COLO668 (cell line): ENCODE data around the gene HIPK2.

Source experiments
- DNase-seq: peaks from one replicate; lab custom pipeline; 2025; ENCODE audit not compliant: unreplicated experiment; lab: John Stamatoyannopoulos, UW

The HIPK2 gene

GRCh38 chr7:139718141-139718540 is 59.7 kb downstream of the HIPK2 start:
- no peak for DNase-seq

DNA sequence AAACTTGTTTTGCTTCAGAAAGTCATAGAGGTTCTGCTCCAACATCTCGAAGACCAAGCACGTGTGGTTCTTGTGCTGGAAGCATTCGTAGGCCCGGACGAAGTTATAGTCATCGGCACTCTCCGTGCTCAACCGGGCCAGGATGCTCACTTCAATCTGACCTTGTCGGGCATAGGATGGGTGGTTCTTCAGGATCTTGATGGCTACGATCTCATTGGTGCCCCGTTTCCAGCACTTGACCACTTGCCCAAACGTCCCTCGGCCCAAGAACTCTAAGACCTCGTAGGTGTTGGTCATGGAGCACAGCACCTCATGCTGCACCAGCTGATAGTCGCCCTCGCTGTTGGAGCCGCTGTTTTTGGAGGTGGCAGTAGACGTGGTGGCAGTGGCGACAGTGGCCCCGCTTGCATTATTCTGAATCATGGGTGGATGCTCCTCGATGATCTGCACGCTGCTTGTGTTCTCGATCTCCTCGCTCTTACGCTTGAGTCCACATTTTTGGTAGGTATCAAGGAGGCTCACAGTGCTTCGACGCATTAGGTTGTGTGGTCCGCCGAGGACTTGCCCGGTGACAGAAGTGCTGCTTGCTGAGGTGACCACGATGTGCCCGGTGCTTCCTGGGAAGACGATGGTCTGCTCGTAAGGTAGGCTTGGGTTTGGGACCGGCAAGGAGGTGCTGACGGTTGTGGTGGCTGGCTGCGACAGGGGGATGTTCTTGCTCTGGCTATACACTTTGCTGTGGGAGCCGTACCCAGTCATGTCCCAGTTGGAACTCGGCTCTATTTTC is 61.4 kb downstream of the HIPK2 start:
- no peak for DNase-seq

GRCh38 chr7:139715194-139715815 is 62.5 kb downstream of the HIPK2 start:
- no peak for DNase-seq

GRCh38 chr7:139714163-139714901 is 63.5 kb downstream of the HIPK2 start:
- no peak for DNase-seq

DNA sequence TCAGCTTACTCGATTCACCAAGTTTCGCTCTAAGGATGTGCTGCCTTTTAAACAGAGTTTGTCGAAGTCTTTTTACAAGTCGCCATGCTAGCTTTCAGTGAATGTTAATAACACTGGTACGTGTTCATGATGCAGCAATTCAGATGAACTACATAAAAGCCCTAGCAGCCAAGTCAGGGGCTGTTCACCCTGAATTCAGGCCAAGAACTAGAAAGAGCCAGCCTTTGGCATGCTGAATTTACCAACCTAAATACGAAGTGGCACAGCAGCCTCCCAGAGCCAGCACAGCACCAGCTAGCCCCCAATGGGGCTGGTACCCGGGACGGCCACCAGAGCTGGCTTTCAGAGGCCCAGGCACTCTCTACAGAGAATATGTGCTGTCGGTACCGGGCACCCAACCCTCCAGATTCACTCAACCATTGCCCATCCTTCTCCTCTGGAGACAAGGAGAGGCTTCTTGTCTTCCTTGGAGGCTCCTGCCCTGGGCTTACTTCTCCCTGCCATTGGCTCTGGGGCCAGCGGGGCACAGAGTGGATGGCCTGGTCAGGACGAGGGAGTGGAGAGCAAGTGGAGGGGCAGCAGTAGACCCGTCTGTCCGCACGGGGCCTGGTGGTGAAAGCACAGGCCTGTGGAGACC is 64.2 kb downstream of the HIPK2 start:
- no peak for DNase-seq

DNA sequence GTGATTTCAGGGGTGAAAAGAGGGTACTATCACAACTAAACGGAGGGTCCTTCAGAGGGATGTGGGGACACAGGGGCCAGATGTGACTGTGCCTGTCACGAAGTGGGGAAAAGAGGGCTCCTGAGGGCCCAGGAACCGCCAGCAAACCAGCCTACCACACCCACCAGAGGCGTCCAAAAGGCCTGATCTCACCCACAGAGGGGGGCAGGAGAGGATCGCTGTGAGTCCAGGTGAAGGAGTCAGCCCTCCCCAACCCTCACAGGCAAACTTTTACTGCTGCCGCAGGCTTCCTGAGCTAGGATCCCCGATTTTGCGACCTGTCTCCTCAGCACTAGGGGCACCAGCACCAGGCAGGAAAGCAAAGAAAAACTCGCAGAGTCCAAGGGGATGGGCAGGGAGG is 64.7 kb downstream of the HIPK2 start:
- no peak for DNase-seq

DNA sequence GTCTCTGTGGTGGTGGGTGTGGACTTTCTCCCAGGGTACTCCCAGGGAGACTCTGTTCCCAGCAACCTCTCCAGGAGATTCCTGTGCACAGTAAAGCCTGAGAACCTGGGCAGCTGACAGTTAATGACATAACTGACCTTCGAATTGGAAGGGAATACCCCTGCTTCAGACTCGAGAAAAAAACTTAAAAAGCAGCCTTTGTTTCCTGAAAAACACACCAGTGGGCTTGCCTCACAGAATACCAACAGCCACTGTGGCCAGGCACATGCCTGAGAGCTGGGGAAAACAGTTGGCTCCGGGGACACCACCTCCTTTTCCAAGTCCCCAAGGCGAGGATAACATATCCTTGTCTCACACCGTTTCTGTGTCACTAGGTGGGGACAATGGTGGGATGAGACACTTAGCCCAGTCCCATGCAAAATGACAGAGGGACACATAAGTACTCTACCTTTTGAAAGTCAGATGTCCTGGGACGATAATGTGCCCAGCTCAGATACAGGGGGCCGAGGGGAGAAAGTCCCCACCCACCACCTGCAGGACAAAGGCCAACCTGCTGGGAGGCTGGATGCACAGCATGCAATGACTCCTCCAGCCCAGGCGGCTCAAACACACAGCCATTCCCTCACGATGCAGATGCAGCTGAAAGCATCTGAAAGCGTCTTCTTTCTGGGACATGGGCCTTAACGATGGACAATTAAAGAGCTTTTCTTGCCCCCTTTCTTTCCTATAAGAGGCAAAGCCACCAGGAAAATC is 65.6 kb downstream of the HIPK2 start:
- no peak for DNase-seq

- no peak for DNase-seq
Observed at GRCh38 chr7:139710036-139710435, 67.8 kb downstream of the HIPK2 start.

DNA sequence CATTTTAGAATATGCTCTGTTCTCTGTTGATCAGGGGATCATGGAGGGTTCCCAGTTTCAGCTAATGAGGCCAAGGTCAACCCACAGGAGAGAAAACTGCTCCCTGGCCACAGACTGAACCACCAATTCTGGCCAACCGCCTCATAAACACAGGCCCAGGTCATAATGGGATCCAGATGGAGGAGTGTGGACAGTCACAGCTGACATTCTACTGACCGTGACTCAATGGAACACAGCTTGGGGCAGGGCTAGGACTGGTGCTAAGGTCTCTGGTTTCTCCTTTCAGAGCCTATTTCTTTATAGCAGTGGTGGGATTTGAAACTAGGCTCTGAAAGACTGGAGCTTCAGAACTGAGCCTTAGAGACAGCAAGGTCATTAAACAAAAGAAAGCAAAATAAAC is 68.3 kb downstream of the HIPK2 start:
- DNase-seq, result no peak

- DNase-seq, result no peak
Observed at GRCh38 chr7:139708541-139708940, 69.3 kb downstream of the HIPK2 start.

- no peak for DNase-seq
Observed at GRCh38 chr7:139706837-139707236, 71.0 kb downstream of the HIPK2 start.

GRCh38 chr7:139704308-139704879 is 73.4 kb downstream of the HIPK2 start:
- DNase-seq, result no peak

DNA sequence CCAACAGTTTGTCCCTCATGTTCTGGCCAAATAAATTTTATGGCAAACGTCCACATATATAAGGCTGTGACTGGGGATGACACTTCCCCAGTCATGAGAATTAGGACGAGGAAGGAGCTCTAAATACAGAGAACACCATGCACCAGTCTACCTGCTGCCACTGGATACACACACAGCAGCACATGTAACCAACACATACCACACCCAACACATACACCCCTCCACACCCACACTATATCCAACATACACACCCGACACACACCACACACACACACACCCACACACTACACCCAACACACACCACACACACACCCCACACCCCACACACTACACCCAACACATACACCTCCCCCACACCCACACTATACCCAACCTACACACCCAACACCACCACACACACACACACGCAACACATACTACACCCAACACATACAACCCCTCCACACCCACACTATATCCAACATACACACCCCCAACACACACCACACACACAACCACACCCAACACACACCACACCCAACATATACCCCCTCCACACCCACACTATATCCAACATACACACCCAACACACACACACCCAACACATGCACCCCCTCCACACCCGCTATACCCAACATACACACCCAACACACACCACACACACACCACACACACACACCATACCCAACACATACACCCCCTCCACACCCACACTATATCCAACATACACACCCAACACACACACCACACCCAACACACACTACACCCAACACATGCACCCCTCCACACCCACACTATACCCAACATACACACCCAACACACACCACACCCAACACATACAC is 74.1 kb downstream of the HIPK2 start:
- no peak for DNase-seq

- no peak for DNase-seq
Observed at GRCh38 chr7:139702811-139703486, 74.8 kb downstream of the HIPK2 start.

DNA sequence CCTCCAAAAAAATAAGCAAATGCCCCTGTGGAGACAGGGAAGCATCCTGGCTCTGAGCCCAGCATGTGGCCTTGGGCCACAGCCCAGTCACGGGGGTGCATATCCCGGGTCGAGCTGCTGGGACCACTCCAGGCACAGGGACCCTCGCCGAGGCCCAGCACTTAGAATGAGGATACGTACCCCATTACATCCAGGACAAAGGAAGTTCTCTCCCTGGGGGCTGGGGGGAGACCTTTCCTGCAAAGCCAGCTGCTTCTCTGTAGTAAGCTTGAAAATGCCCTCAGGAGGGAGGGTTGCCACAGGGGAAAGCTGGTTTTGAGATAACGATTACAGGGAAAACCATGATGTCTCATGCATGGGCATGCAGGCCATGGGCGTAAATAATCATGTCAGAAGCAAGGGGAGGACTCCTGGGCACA is 75.5 kb downstream of the HIPK2 start:
- DNase-seq, result no peak

DNA sequence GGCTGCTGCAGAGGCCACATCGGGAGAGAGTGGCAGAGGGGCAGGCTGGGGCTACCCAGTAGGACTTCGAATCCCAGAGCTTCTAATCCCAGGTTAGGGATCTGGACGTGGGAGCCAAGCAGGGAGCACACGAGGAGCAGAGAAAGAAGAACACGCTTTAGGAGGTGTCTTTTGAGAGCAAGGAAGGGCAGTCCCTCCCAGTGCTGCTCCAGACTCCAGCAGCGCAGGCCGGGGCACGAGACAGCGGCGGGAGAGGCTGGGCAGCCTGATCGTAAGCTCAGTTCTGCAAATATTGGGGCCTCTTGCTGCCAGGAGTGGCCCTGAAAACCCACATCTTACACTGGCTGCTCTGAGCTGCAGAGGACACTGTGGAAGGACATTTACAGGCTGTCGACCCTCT is 75.9 kb downstream of the HIPK2 start:
- DNase-seq, result no peak

DNA sequence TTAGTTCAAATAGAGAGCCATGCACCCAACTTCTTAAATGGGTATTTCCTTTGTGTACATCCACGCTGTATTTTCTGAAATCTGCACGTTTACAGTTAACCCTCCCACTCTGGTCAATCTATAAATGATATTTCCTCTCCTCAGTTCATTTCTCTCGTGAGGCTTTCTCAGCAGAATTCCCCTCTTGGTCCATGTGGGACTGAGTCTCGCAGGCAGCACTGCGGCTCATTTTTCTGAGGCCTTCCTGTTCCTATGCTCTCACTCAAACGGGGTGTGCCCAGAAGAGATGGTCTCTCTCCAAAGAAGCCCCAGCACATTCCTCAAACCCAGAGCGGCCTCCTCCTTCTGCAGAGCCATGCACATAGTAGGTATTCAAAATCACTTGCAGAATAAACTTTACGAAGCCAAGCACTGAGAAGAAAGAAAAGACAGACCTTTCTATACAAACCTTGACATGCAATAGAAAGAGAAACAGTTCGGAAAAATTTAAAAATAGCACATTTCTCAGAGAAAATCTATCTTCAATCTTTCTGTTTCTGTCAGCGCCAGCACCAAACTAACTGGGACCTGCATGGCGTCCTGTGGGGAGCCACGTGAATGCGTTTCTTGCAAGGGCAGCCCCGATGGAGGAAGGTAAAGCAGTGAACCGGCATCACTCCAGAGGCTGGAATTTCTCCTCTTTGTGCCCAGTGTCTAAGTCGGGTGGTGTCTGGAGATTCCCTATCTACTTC is 77.1 kb downstream of the HIPK2 start:
- no peak for DNase-seq
